Activated CD8-positive, alpha-beta memory T cell treated with anti-CD3 and anti-CD28 coated beads for 36 hours (primary cell): ENCODE results near the gene GPATCH3. TPM values are rescaled to one million over a fixed set of nuclear protein-coding genes. Genes with fewer than 3 reads are reported as not detected.
"Not testable (repeated sequence)": the region's sequence is repeated elsewhere in the genome, so short reads cannot be mapped to it uniquely, and the experiment has no call there.

Experiments
- CTCF ChIA-PET: fragments of 350-600 bp; sonication (Branson Sonifier 250); formaldehyde crosslinking; loops from one replicate; lab custom pipeline; 2021; ENCODE audit warnings: antibody characterized with exemption; lab: Charles Lee
- POLR2A ChIA-PET: fragments of 350-600 bp; sonication (Branson Sonifier 250); formaldehyde crosslinking; loops from one replicate; lab custom pipeline; 2021; ENCODE audit warnings: antibody characterized with exemption; lab: Charles Lee
- total RNA-seq, 2 experiments: library from RNA; stranded (reverse); gene quantifications; one replicate each; pipeline ENCODE4 v1.2.3, GENCODE V29; 2021

GPATCH3 gene
- total RNA-seq, 2 experiments from 2014 or later, result 14.5 to 15.2 TPM

GRCh38 chr1:26887125-26887524, 13.1 kb downstream of the GPATCH3 start:
- ChIA-PET CTCF (interaction anchor here (0.7 to 1.1 kb wide), 3 partner anchors 9 to 1348 kb away, joined by 3 to 4 read pairs (median 4); no protein-coding TSS in a partner anchor), POLR2A (interaction anchor here (0.6 kb wide), 1 partner anchor 212 kb away, joined by 3 read pairs; no protein-coding TSS in a partner anchor)

- ChIA-PET CTCF (no interaction called here), POLR2A (interaction anchor here (1.3 kb wide), 1 partner anchor 10 kb away, joined by 3 read pairs; no protein-coding TSS in a partner anchor)
Measured at GRCh38 chr1:26882696-26883463, 17.4 kb downstream of the GPATCH3 start.

- CTCF ChIA-PET, result not testable (repeated sequence)
- POLR2A ChIA-PET, result interaction anchor here (1.3 kb wide), 1 partner anchor 12 kb away, joined by 3 read pairs; no protein-coding TSS in a partner anchor
Measured at GRCh38 chr1:26881611-26882010, 18.7 kb downstream of the GPATCH3 start.

GRCh38 chr1:26879793-26880192, 20.5 kb downstream of the GPATCH3 start:
- CTCF ChIA-PET, result interaction anchor here (0.8 to 1.7 kb wide), 2 partner anchors 9 to 23 kb away, joined by 3 to 8 read pairs; no protein-coding TSS in a partner anchor
- POLR2A ChIA-PET, result no interaction called here

GRCh38 chr1:26877326-26877725, 22.9 kb downstream of the GPATCH3 start:
- ChIA-PET CTCF (interaction anchor here (1.0 to 1.6 kb wide), 2 partner anchors 19 to 27 kb away, joined by 3 read pairs; no protein-coding TSS in a partner anchor), POLR2A (no interaction called here)

- ChIA-PET CTCF (interaction anchor here (1.2 to 2.7 kb wide), 2 partner anchors 10 to 16 kb away, joined by 5 to 6 read pairs; no protein-coding TSS in a partner anchor), POLR2A (no interaction called here)
Measured at GRCh38 chr1:26874896-26875295, 25.4 kb downstream of the GPATCH3 start.

GRCh38 chr1:26873097-26873496, 27.2 kb downstream of the GPATCH3 start:
- CTCF ChIA-PET, result interaction anchor here (1.2 kb wide), 1 partner anchor 27 kb away, joined by 5 read pairs; no protein-coding TSS in a partner anchor
- POLR2A ChIA-PET, result not testable (repeated sequence)

GRCh38 chr1:26864610-26865480, 35.4 kb downstream of the GPATCH3 start:
- ChIA-PET POLR2A (interaction anchor here (0.5 to 2.2 kb wide), 15 partner anchors 9 to 330 kb away, joined by 3 to 13 read pairs (median 4); partner anchors contain the start of genes GPATCH3, GPN2, NUDC and PIGV), CTCF (interaction anchor here (0.6 to 3.8 kb wide), 9 partner anchors 9 to 157 kb away, joined by 3 to 16 read pairs (median 5); no protein-coding TSS in a partner anchor)

GRCh38 chr1:26863685-26864077, 36.6 kb downstream of the GPATCH3 start:
- CTCF ChIA-PET, result interaction anchor here (0.5 to 3.8 kb wide), 5 partner anchors 13 to 75 kb away, joined by 3 to 16 read pairs (median 3); no protein-coding TSS in a partner anchor
- POLR2A ChIA-PET, result interaction anchor here (0.5 to 1.2 kb wide), 3 partner anchors 27 to 479 kb away, joined by 3 to 4 read pairs (median 3); partner anchors contain the start of gene GPN2

GRCh38 chr1:26862781-26863684, 37.2 kb downstream of the GPATCH3 start, which contains the start of gene SFN:
TSS of gene SFN (plus strand) at chr1:26863149. CDS start at chr1:26863213, 64 bp downstream.
- ChIA-PET POLR2A (interaction anchor here (0.5 to 1.2 kb wide), 2 partner anchors 29 to 479 kb away, joined by 3 to 4 read pairs; no protein-coding TSS in a partner anchor), CTCF (interaction anchor here (0.5 to 3.8 kb wide), 5 partner anchors 12 to 74 kb away, joined by 3 to 16 read pairs (median 3); no protein-coding TSS in a partner anchor)

- CTCF ChIA-PET, result interaction anchor here (0.9 to 1.0 kb wide), 2 partner anchors 13 to 260 kb away, joined by 3 to 4 read pairs; no protein-coding TSS in a partner anchor
- POLR2A ChIA-PET, result no interaction called here
Measured at GRCh38 chr1:26861889-26862378, 38.3 kb downstream of the GPATCH3 start.

GRCh38 chr1:26861286-26861701, 39.0 kb downstream of the GPATCH3 start:
- POLR2A ChIA-PET, result no interaction called here
- CTCF ChIA-PET, result interaction anchor here (1.0 kb wide), 1 partner anchor 259 kb away, joined by 3 read pairs; no protein-coding TSS in a partner anchor

- ChIA-PET POLR2A (interaction anchor here (0.6 kb wide), 2 partner anchors 20 to 63 kb away, joined by 3 to 4 read pairs; no protein-coding TSS in a partner anchor), CTCF (interaction anchor here (0.8 to 1.8 kb wide), 6 partner anchors 9 to 48 kb away, joined by 3 to 6 read pairs (median 4); no protein-coding TSS in a partner anchor)
Measured at GRCh38 chr1:26858891-26859640, 41.2 kb downstream of the GPATCH3 start.

- ChIA-PET CTCF (interaction anchor here (0.8 to 1.8 kb wide), 5 partner anchors 9 to 29 kb away, joined by 3 to 6 read pairs (median 4); no protein-coding TSS in a partner anchor), POLR2A (interaction anchor here (1.1 kb wide), 1 partner anchor 26 kb away, joined by 4 read pairs; no protein-coding TSS in a partner anchor)
Measured at GRCh38 chr1:26858160-26858559, 42.1 kb downstream of the GPATCH3 start.

GRCh38 chr1:26857473-26858060, 42.7 kb downstream of the GPATCH3 start:
- POLR2A ChIA-PET, result interaction anchor here (1.1 kb wide), 1 partner anchor 27 kb away, joined by 4 read pairs; no protein-coding TSS in a partner anchor
- CTCF ChIA-PET, result interaction anchor here (1.1 to 1.8 kb wide), 4 partner anchors 13 to 29 kb away, joined by 3 to 6 read pairs (median 4); no protein-coding TSS in a partner anchor
